Ovary (tissue), 3 donors: ENCODE data around the gene DCHS2.

Source experiments
- CTCF ChIP-seq, 3 donors: fragments of 450-650 bp in 2 of 3; fragments of 200-600 bp in 1 of 3; IDR thresholded peaks; one replicate each; pipeline versions ENCODE4 v1.5.1 to v1.8.0; 2016 to 2022; ENCODE audit warnings: antibody characterized with exemption in 3 of 3, mild to moderate bottlenecking in 1 of 3
- POLR2A ChIP-seq: fragments of 450-650 bp; IDR thresholded peaks from one replicate; pipeline ENCODE4 v1.6.1; 2017; ENCODE audit warnings: antibody characterized with exemption, mild to moderate bottlenecking, moderate library complexity
- donor health status: DM: no; HTN: no; CAD: no.

DNA sequence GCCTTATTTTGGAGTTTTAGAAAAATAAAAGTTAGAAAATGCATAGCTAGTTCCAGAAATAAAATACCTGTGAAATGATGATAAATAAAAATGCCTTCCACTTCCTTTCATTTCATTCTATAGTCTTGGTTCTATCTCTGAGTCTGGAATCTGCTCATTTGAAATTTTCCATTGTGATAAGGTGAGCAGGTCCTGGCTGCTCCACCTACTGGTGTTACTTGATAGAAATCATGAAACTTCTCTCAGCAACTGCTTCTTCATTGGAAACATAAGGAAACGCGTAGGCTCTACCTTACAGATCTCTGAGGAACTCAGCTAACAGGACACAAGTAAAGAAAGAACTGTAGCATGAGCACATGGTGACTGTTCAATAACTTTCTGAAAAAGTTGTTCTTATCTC is 141.8 kb downstream of the DCHS2 start:
- TF ChIP-seq CTCF (IDR thresholded peaks at IDR 0.05): no peak
- TF ChIP-seq POLR2A: no peak
